SU-DHL-6 (cell line): ENCODE measurements around the gene SRP19.

Experiments
- CTCF ChIP-seq: fragments of 200-600 bp; sonication (generic); IDR thresholded peaks from one replicate; pipeline ENCODE4 v1.5.1; 2017; ENCODE audit warnings: antibody characterized with exemption, mild to moderate bottlenecking, low read length, moderate library complexity; ENCODE audit not compliant: insufficient read depth, poor library complexity, severe bottlenecking
- EZH2phosphoT487 ChIP-seq: fragments of 200-600 bp; sonication (generic), shearing (Covaris generic); conservative IDR thresholded peaks from 2 replicates; pipeline ENCODE4 v1.6.1; 2018; ENCODE audit warnings: mild to moderate bottlenecking, antibody characterized with exemption, low read length, moderate library complexity, mixed read lengths

DNA sequence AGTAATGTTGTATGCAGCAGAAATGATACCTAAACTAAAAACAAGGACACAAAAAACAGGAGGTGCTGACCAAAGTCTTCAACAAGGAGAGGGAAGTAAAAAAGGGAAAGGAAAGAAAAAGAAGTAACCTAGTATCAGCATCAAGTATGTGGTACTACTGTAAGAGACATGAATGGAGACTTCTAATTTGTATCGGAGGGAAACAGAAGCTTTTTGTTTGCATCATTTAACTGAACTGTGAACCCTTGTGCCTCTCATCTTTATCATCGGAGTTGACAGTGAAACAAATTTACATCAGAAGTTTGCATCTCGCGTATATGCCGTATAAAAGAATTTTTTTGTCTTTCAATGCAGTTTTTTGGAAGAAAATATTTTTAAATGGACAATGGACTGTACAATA, 6.3 kb downstream of the SRP19 start:
- TF ChIP-seq CTCF (no peak), EZH2phosphoT487 (no peak)
